Measurements from ENCODE around the gene MYL12B. TPM values are rescaled to one million over a fixed set of nuclear protein-coding genes. Genes with fewer than 3 reads are reported as not detected.

MYL12B gene
- total RNA-seq (2021) = 166 and 180 TPM in 2 replicates
- long read RNA-seq, transcript MYL12B-201 (4 exons, 1,210 nt) = major isoform, 305 of 311 reads
- long read RNA-seq, partial matches to known transcripts = 5 of 311 reads
- long read RNA-seq, other reads (novel, unspliced or antisense) = 0 of 311 reads

- peaks cover 7 to 14% (median 12%) of the 10 kb centered on the region in 3 experiments; a peak in 5 of 7 replicates for H3K36me3 Mint-ChIP-seq (ENCODE audit: insufficient read depth in 1 of 3, low read depth in 3 of 3)
Observed at GRCh38 chr18:3261373-3262233, at the start of gene MYL12B. Gene MYL12B, plus strand, starts transcription at chr18:3262133. Its CDS starts 10,766 bp downstream, at chr18:3272899.

More at GRCh38 chr18:3261373-3262233, at the start of gene MYL12B:
- H3T11ph ChIP-seq (ENCODE audit: low read length) = no peak within 1 kb of the TSS
- no peak within 1 kb of the TSS for H4K8ac ChIP-seq (replicated peaks; ENCODE audit: insufficient read length, low read depth, low read length)
- H3K56ac ChIP-seq (ENCODE audit: insufficient read length, low read depth, low read length) = no peak within 1 kb of the TSS
- no peak within 1 kb of the TSS for H2BK15ac ChIP-seq (ENCODE audit: low read depth, low read length)
- no peak within 1 kb of the TSS for H4K91ac ChIP-seq (ENCODE audit: insufficient read length, low read depth, low read length)
- no peaks in the 10 kb centered on the region for H3K79me1 ChIP-seq (ENCODE audit: insufficient read depth, low read depth, low read length, poor library complexity, severe bottlenecking)
- H3K23me2 ChIP-seq (ENCODE audit: insufficient read length, low read depth, low read length, poor library complexity, severe bottlenecking) = peaks cover 4% of the 10 kb centered on the region
- H2AK5ac ChIP-seq (ENCODE audit: insufficient read length, low read length) = no peak within 1 kb of the TSS
- peak within 1 kb of the TSS; percentile 80 to 90 for H3K4me3 Mint-ChIP-seq
- H3K4me1 ChIP-seq (ENCODE audit: insufficient read depth, low read length) = peaks cover 6% of the 10 kb centered on the region; the same call in 1 of the 2 replicates
- peaks cover 50 to 58% of the 10 kb centered on the region in 2 experiments for H3K4me1 Mint-ChIP-seq
- peak; percentile 83 for DNase-seq
- no peak within 1 kb of the TSS for H3K4ac ChIP-seq (ENCODE audit: low read depth, low read length)
- H3K18ac ChIP-seq (ENCODE audit: insufficient read length, low read depth, low read length) = peak within 1 kb of the TSS; percentile 98
- H3K27ac ChIP-seq (ENCODE audit: insufficient read length, low read depth, low read length) = peak within 1 kb of the TSS; percentile 77
- H3K9me3 ChIP-seq (ENCODE audit: control insufficient read depth, low read depth, low read length) = no peaks in the 10 kb centered on the region
- TF ChIP-seq CTCF (conservative IDR thresholded peaks at IDR 0.05) = no peak
- no peak within 1 kb of the TSS for H2AFZ ChIP-seq (ENCODE audit: low read length)
- H4K20me1 ChIP-seq (ENCODE audit: control insufficient read depth, insufficient read depth, insufficient read length) = no peaks in the 10 kb centered on the region
- H3K79me2 ChIP-seq (ENCODE audit: insufficient read depth, low read length) = peaks cover 34% of the 10 kb centered on the region
- H4K5ac ChIP-seq (ENCODE audit: insufficient read length, low read depth, low read length) = no peak within 1 kb of the TSS
- H3K4me2 ChIP-seq (ENCODE audit: insufficient read depth, insufficient read length, low read length) = peak within 1 kb of the TSS; percentile 70
- H2BK5ac ChIP-seq (ENCODE audit: insufficient read length, low read length) = peak within 1 kb of the TSS; percentile 37
- H3K27me3 Mint-ChIP-seq (ENCODE audit: low read depth) = no peaks in the 10 kb centered on the region
- no CpG with 5 or more reads among the region's 84 CpGs for WGBS (ENCODE audit: extremely low coverage, insufficient read length, low lambda C conversion rate)
- H2BK12ac ChIP-seq (ENCODE audit: insufficient read length, low read depth, low read length) = no peak within 1 kb of the TSS
- no peak within 1 kb of the TSS for H2BK20ac ChIP-seq (ENCODE audit: low read depth, low read length, poor library complexity, severe bottlenecking)
- peak within 1 kb of the TSS; percentile 99 for H3K14ac ChIP-seq (ENCODE audit: insufficient read depth, low read length)
- H3K27me3 ChIP-seq (ENCODE audit: insufficient read depth, low read length) = no peaks in the 10 kb centered on the region
- no peak within 1 kb of the TSS for H2BK120ac ChIP-seq (ENCODE audit: low read depth, low read length, poor library complexity, severe bottlenecking)
- H3K9me3 Mint-ChIP-seq = no peaks in the 10 kb centered on the region; a peak in 2 of 5 replicates
- H3K9ac ChIP-seq (ENCODE audit: extremely low read depth, insufficient read length, low read length) = peak within 1 kb of the TSS; percentile 93
- no peak within 1 kb of the TSS for H3K23ac ChIP-seq (ENCODE audit: insufficient read length, low read depth, low read length)
- H3K27ac Mint-ChIP-seq = peak within 1 kb of the TSS; percentile 98 to 99 (median 99)

All from H9 (cell line).